Endothelial cell of umbilical vein (primary cell): Measurements from ENCODE around the gene ATP6V1G1. TPM values are rescaled to one million over a fixed set of nuclear protein-coding genes. Genes with fewer than 3 reads are reported as not detected.

Source experiments
- BruUV-seq: library from RNA; stranded (reverse); fragments of 400-500 nt; replicated peaks from 2 replicates; lab custom pipeline; 2021; lab: Mats Ljungman, UMichigan
- CTCF ChIA-PET: fragments of 300-600, 350-600 bp; sonication (Branson Sonifier 250); formaldehyde crosslinking; loops from one replicate; lab custom pipeline; 2021; ENCODE audit warnings: antibody characterized with exemption, inconsistent platforms; lab: Charles Lee
- POLR2A ChIA-PET: fragments of 300-600, 350-600 bp; sonication (Branson Sonifier 250); formaldehyde crosslinking; loops from one replicate; lab custom pipeline; 2021; ENCODE audit warnings: antibody characterized with exemption, inconsistent platforms; lab: Charles Lee
- DNase-seq: peaks from one replicate; pipeline ENCODE4 v3.0.0-alpha.2; 2011; ENCODE audit warnings: low read depth, low spot score
- FAIRE-seq: peaks from 2 replicates; lab custom pipeline; 2011; peaks lifted over from hg19 to GRCh38; lab: Jason Lieb, UNC
- H2AFZ ChIP-seq: 2 replicates; pipeline ENCODE4 v1.6.0; 2012; ENCODE audit warnings: low read depth, low read length, control low read depth, inconsistent platforms
- H3K27ac ChIP-seq: 2 replicates; pipeline ENCODE4 v1.5.1; 2011; ENCODE audit warnings: low read depth, mild to moderate bottlenecking, control low read depth, low read length, moderate library complexity; ENCODE audit not compliant: insufficient read depth
- H3K27me3 ChIP-seq, 2 experiments: 2 replicates each; pipeline versions ENCODE4 v1.6.0 to v1.6.1; 2011; ENCODE audit warnings: low read length in 2 of 2, mixed read lengths in 1 of 2; ENCODE audit not compliant: control insufficient read depth in 2 of 2, insufficient read depth in 2 of 2
- H3K36me3 ChIP-seq, 2 experiments: 2 replicates in 1 of 2; 3 replicates in 1 of 2; pipeline ENCODE4 v1.5.1; 2011; ENCODE audit warnings: low read length in 2 of 2, mild to moderate bottlenecking in 1 of 2, moderate library complexity in 1 of 2; ENCODE audit not compliant: control insufficient read depth in 2 of 2, insufficient read depth in 2 of 2; ENCODE audit errors: extremely low read depth in 1 of 2
- H3K4me1 ChIP-seq: 3 replicates; pipeline ENCODE4 v1.5.1; 2011; ENCODE audit warnings: mild to moderate bottlenecking, low read length; ENCODE audit not compliant: control insufficient read depth, insufficient read depth; ENCODE audit errors: extremely low read depth
- H3K4me2 ChIP-seq: 2 replicates; pipeline ENCODE4 v1.6.1; 2011; ENCODE audit warnings: low read length, control low read depth, mixed read lengths; ENCODE audit not compliant: insufficient read depth
- H3K4me3 ChIP-seq, 3 experiments: fragments of 200-600 bp in 1 of 3; sonication (generic), shearing (Covaris generic) in 1 of 3; replicated peaks in 1 of 3; 2 replicates each; pipeline ENCODE4 v1.5.1; 2011 to 2016; ENCODE audit warnings: control low read depth in 3 of 3, low read length in 3 of 3, mild to moderate bottlenecking in 2 of 3, inconsistent platforms in 1 of 3, low read depth in 1 of 3, moderate library complexity in 1 of 3; ENCODE audit not compliant: insufficient read depth in 1 of 3
- H3K79me2 ChIP-seq: 2 replicates; pipeline ENCODE4 v1.6.0; 2012; ENCODE audit warnings: low read length, inconsistent platforms; ENCODE audit not compliant: control insufficient read depth, insufficient read depth
- H3K9ac ChIP-seq: replicated peaks from 2 replicates; pipeline ENCODE3; 2011; ENCODE audit warnings: low read length, control low read depth; ENCODE audit not compliant: insufficient read depth; ENCODE audit errors: extremely low read depth
- H3K9me1 ChIP-seq: replicated peaks from 3 replicates; pipeline ENCODE4 v1.6.0; 2011; ENCODE audit warnings: mild to moderate bottlenecking, low read length; ENCODE audit not compliant: control insufficient read depth, insufficient read depth; ENCODE audit errors: extremely low read depth
- H3K9me3 ChIP-seq: replicated peaks from 2 replicates; pipeline ENCODE4 v1.5.1; 2012; ENCODE audit warnings: low read length, inconsistent platforms; ENCODE audit not compliant: control insufficient read depth, insufficient read depth
- H4K20me1 ChIP-seq: replicated peaks from 2 replicates; pipeline ENCODE3; 2011; ENCODE audit warnings: mild to moderate bottlenecking, low read length; ENCODE audit not compliant: control insufficient read depth, insufficient read depth; ENCODE audit errors: extremely low read depth
- EZH2 ChIP-seq: IDR thresholded peaks from 2 replicates; pipeline ENCODE4 v1.6.1; 2012; ENCODE audit warnings: borderline replicate concordance, low read depth, mild to moderate bottlenecking, moderate library complexity, low read length, inconsistent platforms; ENCODE audit not compliant: severe bottlenecking
- FOS ChIP-seq: IDR thresholded peaks from 2 replicates; pipeline ENCODE4 v1.6.1; 2011; ENCODE audit warnings: mild to moderate bottlenecking, low read length, moderate library complexity, borderline replicate concordance; ENCODE audit not compliant: insufficient read depth
- GATA2 ChIP-seq: IDR thresholded peaks from 2 replicates; pipeline ENCODE4 v1.7.0; 2011; ENCODE audit warnings: low read depth, mild to moderate bottlenecking, moderate library complexity, mixed read lengths, low read length; ENCODE audit not compliant: insufficient read length, insufficient read depth
- JUN ChIP-seq: IDR thresholded peaks from 2 replicates; pipeline ENCODE4 v1.6.1; 2011; ENCODE audit warnings: borderline replicate concordance, low read depth; ENCODE audit not compliant: insufficient read length, insufficient read depth
- MYC ChIP-seq: IDR thresholded peaks from one replicate; pipeline ENCODE4 v1.6.1; 2011; ENCODE audit warnings: mild to moderate bottlenecking, low read depth, low read length
- POLR2A ChIP-seq: IDR thresholded peaks from 2 replicates; pipeline ENCODE4 v1.6.1; 2012; ENCODE audit warnings: low read depth, mild to moderate bottlenecking, control low read depth, low read length
- POLR2AphosphoS5 ChIP-seq: IDR thresholded peaks from 2 replicates; pipeline ENCODE4 v1.6.1; 2012; ENCODE audit warnings: low read depth, mild to moderate bottlenecking, control low read depth, low read length, moderate library complexity; ENCODE audit not compliant: insufficient read depth
- dilution Hi-C: fragments of 300-500 bp; cut with MboI; formaldehyde crosslinking; loops from one replicate; pipeline ENCODE4 v1.15.0; 2019; ENCODE audit warnings: low sequenced_read_pairs; ENCODE audit not compliant: extremely low pct_ligation_motif_present
- intact Hi-C: fragments of 100-400 bp; cut with micrococcal nuclease; formaldehyde crosslinking; loops from one replicate; pipeline ENCODE4 v1.10.0; 2022
- polyA plus RNA-seq, 4 experiments: library from polyadenylated mRNA; depleted of rRNA in 3 of 4; stranded (reverse) in 3 of 4; unstranded in 1 of 4; fragments of >200 nt; gene quantifications; 2 replicates each; pipeline versions ENCODE4 v1.2.1 to v1.2.3, GENCODE V29; 2011 to 2012; ENCODE audit warnings: missing spikeins in 1 of 4
- total RNA-seq: library from RNA; stranded (reverse); gene quantifications from 2 replicates; pipeline ENCODE4 v1.2.3, GENCODE V29; 2021
- TF ChIP-seq, protein P1 (sequence below): IDR thresholded peaks from 2 replicates; pipeline ENCODE4 v1.6.1; 2011; ENCODE audit not compliant: insufficient read depth, insufficient read length

ATP6V1G1 gene
- total and polyA plus RNA-seq, 2 donors (not counting 3 experiments of a cell fraction or from before 2014, with no cell fraction given) = 78.9 to 96.9 TPM

DNA sequence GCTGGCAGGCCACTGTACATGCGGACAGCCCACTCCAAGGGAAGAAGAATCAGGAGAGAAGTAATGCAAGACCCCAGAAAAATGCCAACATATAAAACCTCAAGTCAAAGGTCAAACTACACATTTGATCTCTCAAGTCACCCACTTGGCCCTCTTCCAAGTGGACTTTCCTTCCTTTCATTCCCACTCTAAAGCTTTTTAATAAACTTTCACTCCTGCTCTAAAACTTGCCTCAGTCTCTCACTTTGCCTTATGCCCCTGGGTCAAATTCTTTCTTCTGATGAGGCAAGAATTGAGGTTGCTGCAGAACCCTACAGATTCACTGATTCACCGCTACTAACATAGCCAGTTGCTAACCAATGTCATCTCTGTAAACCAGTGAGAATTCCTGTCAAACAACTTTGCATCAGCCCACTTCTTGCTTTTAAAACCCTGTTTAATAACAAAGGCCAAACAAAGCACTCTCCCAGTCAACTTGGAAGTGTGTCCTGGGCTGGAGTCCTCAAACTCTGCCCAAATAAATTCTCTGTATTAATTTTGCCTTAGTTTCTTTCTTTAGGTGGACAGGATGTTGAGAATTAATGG, 6.9 kb upstream of the ATP6V1G1 start:
- Histone ChIP-seq H2AFZ (no peak overlapping the region), H3K36me3 (no peaks in the 10 kb centered on the region), H3K4me2 (no peak overlapping the region), H3K9me3 (no peaks in the 10 kb centered on the region), H4K20me1 (no peaks in the 10 kb centered on the region), H3K9ac (no peak overlapping the region), H3K4me3 (no peak overlapping the region), H3K79me2 (no peaks in the 10 kb centered on the region), H3K27ac (no peak overlapping the region), H3K9me1 (no peaks in the 10 kb centered on the region), H3K27me3 (peaks cover 0 to 2% of the 10 kb centered on the region in 2 experiments), H3K4me1 (no peaks in the 10 kb centered on the region)
- intact Hi-C loops (no loop called here), dilution Hi-C loops (no loop called here)
- DNase-seq (no peak), FAIRE-seq (no peak)
- TF ChIP-seq GATA2 (no peak), FOS (no peak), POLR2A (no peak), POLR2AphosphoS5 (no peak), MYC (no peak), EZH2 (no peak), JUN (no peak)
- TF ChIP-seq, protein P1, sequence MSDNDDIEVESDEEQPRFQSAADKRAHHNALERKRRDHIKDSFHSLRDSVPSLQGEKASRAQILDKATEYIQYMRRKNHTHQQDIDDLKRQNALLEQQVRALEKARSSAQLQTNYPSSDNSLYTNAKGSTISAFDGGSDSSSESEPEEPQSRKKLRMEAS = no peak
- POLR2A ChIA-PET = no interaction called here
- CTCF ChIA-PET = interaction anchor here (0.8 to 1.3 kb wide), 2 partner anchors 11 to 42 kb away, joined by 3 to 4 read pairs; no protein-coding TSS in a partner anchor
- no TSS peak for BruUV-seq
